CD4-positive, alpha-beta T cell (primary cell): ENCODE measurements around the gene TAF4. TPM values are rescaled to one million over a fixed set of nuclear protein-coding genes. Genes with fewer than 3 reads are reported as not detected.
A peak's percentile ranks its signal among the peaks of the same experiment; 100 is the strongest.

Source experiments
- ATAC-seq: fragments of 200-7000 bp; cut with Tn5 transposase; one replicate; pipeline ENCODE4 v1.10.0; 2022; ENCODE audit warnings: mild to moderate bottlenecking; ENCODE audit not compliant: poor library complexity
- CTCF ChIA-PET: fragments of 350-600 bp; sonication (Branson Sonifier 250); formaldehyde crosslinking; loops from one replicate; lab custom pipeline; 2021; ENCODE audit warnings: antibody characterized with exemption, inconsistent platforms; lab: Charles Lee
- POLR2A ChIA-PET: fragments of 350-600 bp; sonication (Branson Sonifier 250); formaldehyde crosslinking; loops from one replicate; lab custom pipeline; 2021; ENCODE audit warnings: antibody characterized with exemption, inconsistent platforms; lab: Charles Lee
- DNase-seq, 14 experiments: peaks; one replicate each; pipeline ENCODE4 v3.0.0-alpha.2; 2013 to 2020; ENCODE audit warnings: mixed read lengths in 2 of 14
- H3K27ac ChIP-seq, 2 donors: one replicate each; pipeline versions ENCODE4 v1.5.1 to v1.7.0; 2013; ENCODE audit warnings: low read length in 2 of 2, low read depth in 1 of 2, mild to moderate bottlenecking in 1 of 2
- H3K27me3 ChIP-seq, 2 experiments: 1 replicate in 1 of 2; 2 replicates in 1 of 2; pipeline versions ENCODE4 v1.6.1 to v1.7.0; 2013; ENCODE audit warnings: low read length in 2 of 2, control low read depth in 1 of 2, mild to moderate bottlenecking in 1 of 2, moderate library complexity in 1 of 2; ENCODE audit not compliant: insufficient read depth in 2 of 2, control insufficient read depth in 1 of 2
- H3K36me3 ChIP-seq: one replicate; pipeline ENCODE4 v1.6.1; 2013; ENCODE audit warnings: low read length, control low read depth; ENCODE audit not compliant: insufficient read depth
- H3K4me1 ChIP-seq: one replicate; pipeline ENCODE4 v1.6.1; 2013; ENCODE audit warnings: low read length, control low read depth; ENCODE audit not compliant: insufficient read depth
- H3K4me3 ChIP-seq: one replicate; pipeline ENCODE4 v1.5.1; 2013; ENCODE audit warnings: mild to moderate bottlenecking, low read length, moderate library complexity
- H3K9me3 ChIP-seq, 2 experiments: 1 replicate in 1 of 2; 2 replicates in 1 of 2; pipeline versions ENCODE4 v1.6.1 to v1.7.0; 2013; ENCODE audit warnings: low read length in 2 of 2, mild to moderate bottlenecking in 2 of 2, control low read depth in 1 of 2, moderate library complexity in 1 of 2; ENCODE audit not compliant: control insufficient read depth in 1 of 2, insufficient read depth in 1 of 2
- H3K27ac Mint-ChIP-seq: one replicate; pipeline ENCODE4 v1.8.0; 2020; ENCODE audit warnings: mixed read lengths
- H3K27me3 Mint-ChIP-seq: one replicate; pipeline ENCODE4 v1.8.0; 2021; ENCODE audit warnings: mixed read lengths
- H3K36me3 Mint-ChIP-seq: one replicate; pipeline ENCODE4 v1.8.0; 2021; ENCODE audit warnings: low read depth, mixed read lengths
- H3K4me1 Mint-ChIP-seq: one replicate; pipeline ENCODE4 v1.8.0; 2021; ENCODE audit warnings: low read depth, mixed read lengths
- H3K4me3 Mint-ChIP-seq: one replicate; pipeline ENCODE4 v1.8.0; 2020; ENCODE audit warnings: mild to moderate bottlenecking, mixed read lengths
- H3K9me3 Mint-ChIP-seq: one replicate; pipeline ENCODE4 v1.8.0; 2020; ENCODE audit warnings: mixed read lengths
- CTCF ChIP-seq: fragments of 200-600 bp; IDR thresholded peaks from one replicate; pipeline ENCODE4 v1.8.0; 2022; ENCODE audit warnings: antibody characterized with exemption, mild to moderate bottlenecking
- intact Hi-C, 2 experiments: fragments of 100-400 bp; cut with DNase I in 1 of 2; cut with micrococcal nuclease in 1 of 2; formaldehyde crosslinking; loops; one replicate each; pipeline versions ENCODE4 v1.15.1 to v1.9.0; 2023 to 2025; cut with DNase I, micrococcal nuclease
- total RNA-seq, 174 experiments: library from RNA in 2 of 174; stranded (reverse) in 2 of 174; gene quantifications; one replicate each; pipeline ENCODE4 v1.2.3 and lab custom pipeline; 2021 to 2026

TAF4 gene
- total RNA-seq, 2 experiments from 2014 or later = 11.1 to 12.5 TPM

- intact Hi-C loops = loop anchor here (1.0 to 5.0 kb wide), 4 partner anchors 36 to 131 kb away; no protein-coding TSS in a partner anchor
- Mint-ChIP-seq H3K9me3 (no peaks in the 10 kb centered on the region), H3K4me3 (peak overlapping the region; percentile 16), H3K36me3 (no peaks in the 10 kb centered on the region), H3K4me1 (peaks cover 43% of the 10 kb centered on the region), H3K27me3 (no peaks in the 10 kb centered on the region), H3K27ac (peak overlapping the region; percentile 70)
- CTCF ChIA-PET = interaction anchor here (0.7 to 2.0 kb wide), 5 partner anchors 15 to 116 kb away, joined by 3 to 12 read pairs (median 3); no protein-coding TSS in a partner anchor
- ATAC-seq (peak; percentile 79), DNase-seq (peak in 8 of 14 experiments; percentile 7 to 66 (median 30))
- POLR2A ChIA-PET = interaction anchor here (1.2 kb wide), 4 partner anchors 96 to 117 kb away, joined by 3 to 5 read pairs (median 4); partner anchors contain the start of genes LSM14B, PSMA7 and SS18L1
- peak; percentile 57 for TF ChIP-seq CTCF
- no peaks in the 10 kb centered on the region for H3K36me3 ChIP-seq
- no peaks in the 10 kb centered on the region for H3K27me3 ChIP-seq
- H3K4me1 ChIP-seq = peaks cover 35% of the 10 kb centered on the region
- no peak overlapping the region for H3K4me3 ChIP-seq
- H3K9me3 ChIP-seq = no peaks in the 10 kb centered on the region
- no peak overlapping the region for H3K27ac ChIP-seq
Measured at GRCh38 chr20:62025832-62026563, 39.7 kb downstream of the TAF4 start.

- intact Hi-C loops = loop anchor here in 1 of 2 experiments (5.0 kb wide), 2 partner anchors 37 to 132 kb away; no protein-coding TSS in a partner anchor
- no peaks in the 10 kb centered on the region for H3K36me3 ChIP-seq
- H3K27me3 ChIP-seq = no peaks in the 10 kb centered on the region
- H3K4me1 Mint-ChIP-seq = peaks cover 43% of the 10 kb centered on the region
- H3K4me1 ChIP-seq = peaks cover 29% of the 10 kb centered on the region
- no peaks in the 10 kb centered on the region for H3K9me3 Mint-ChIP-seq
- peak overlapping the region; percentile 70 for H3K27ac Mint-ChIP-seq
- no peak overlapping the region for H3K4me3 Mint-ChIP-seq
- no peaks in the 10 kb centered on the region for H3K27me3 Mint-ChIP-seq
- DNase-seq (no peak), ATAC-seq (no peak)
- TF ChIP-seq CTCF = no peak
- H3K9me3 ChIP-seq = no peaks in the 10 kb centered on the region
- ChIA-PET CTCF (interaction anchor here (0.7 to 2.0 kb wide), 5 partner anchors 14 to 116 kb away, joined by 3 to 12 read pairs (median 3); no protein-coding TSS in a partner anchor), POLR2A (interaction anchor here (1.2 kb wide), 2 partner anchors 96 to 110 kb away, joined by 4 to 5 read pairs; partner anchors contain the start of gene LSM14B)
- no peak overlapping the region for H3K27ac ChIP-seq
- no peaks in the 10 kb centered on the region for H3K36me3 Mint-ChIP-seq
- H3K4me3 ChIP-seq = no peak overlapping the region
Measured at GRCh38 chr20:62025394-62025793, 40.3 kb downstream of the TAF4 start.

GRCh38 chr20:62023935-62024334 lies 41.7 kb downstream of the TAF4 start:
- Mint-ChIP-seq H3K27ac (no peak overlapping the region), H3K4me3 (no peak overlapping the region), H3K36me3 (no peaks in the 10 kb centered on the region), H3K4me1 (peaks cover 43% of the 10 kb centered on the region), H3K27me3 (no peaks in the 10 kb centered on the region), H3K9me3 (no peaks in the 10 kb centered on the region)
- ChIA-PET POLR2A (no interaction called here), CTCF (no interaction called here)
- Histone ChIP-seq H3K4me1 (peaks cover 26% of the 10 kb centered on the region), H3K36me3 (no peaks in the 10 kb centered on the region), H3K27ac (no peak overlapping the region), H3K4me3 (no peak overlapping the region), H3K9me3 (no peaks in the 10 kb centered on the region), H3K27me3 (no peaks in the 10 kb centered on the region)
- TF ChIP-seq CTCF = no peak
- ATAC-seq (no peak), DNase-seq (no peak)
- intact Hi-C loops = no loop called here
